ENCODE data around the gene LAPTM5. TPM values are rescaled to one million over a fixed set of nuclear protein-coding genes. Genes with fewer than 3 reads are reported as not detected.

The LAPTM5 gene
- total RNA-seq, 1 experiment from 2014 or later, result 1.5 TPM

DNA sequence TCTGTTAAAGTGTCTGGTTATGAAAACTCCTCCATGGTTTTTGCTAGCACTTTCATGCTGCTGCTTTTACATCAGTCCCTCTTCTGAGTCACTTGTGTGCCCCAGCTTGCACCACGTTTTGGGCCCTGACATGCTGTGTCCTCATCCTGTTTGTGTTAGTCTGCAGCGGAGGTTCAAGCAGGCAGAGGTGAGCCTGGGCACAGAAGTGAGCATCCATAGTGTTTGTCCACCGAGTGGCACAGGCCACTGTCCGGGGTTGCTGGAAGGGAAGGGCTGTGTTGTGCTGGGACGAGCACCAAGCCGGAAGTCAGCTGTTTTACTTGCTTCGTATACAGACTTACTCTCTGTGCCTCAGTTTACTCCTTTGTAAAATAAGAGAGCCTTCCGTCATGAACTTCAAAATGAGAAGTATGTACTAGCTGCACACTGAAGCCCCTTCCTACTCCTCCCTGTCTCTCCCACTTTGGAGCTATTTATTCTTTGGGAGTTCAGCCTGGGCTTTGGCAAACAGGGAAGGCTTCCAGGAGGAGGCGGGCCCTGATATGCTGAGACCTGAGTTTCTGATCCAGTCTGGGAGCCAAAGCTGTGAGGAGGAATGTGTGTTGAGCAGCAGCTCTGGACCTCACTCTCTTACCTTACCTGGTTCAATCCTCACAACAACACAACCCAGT lies 10.7 kb upstream of the LAPTM5 start:
- intact Hi-C loops (cut with micrococcal nuclease), result no loop called here
- H3K36me3 ChIP-seq (ENCODE audit: control insufficient read depth in 1 of 2, insufficient read depth in 2 of 2, low read length in 2 of 2), result no peaks in the 10 kb centered on the region
- H3K4me2 ChIP-seq (ENCODE audit: low read length), result no peak overlapping the region

More for the DNA sequence above, 10.7 kb upstream of the LAPTM5 start:
- TF ChIP-seq EZH2 (IDR thresholded peaks at IDR 0.05) (no peak), RAD21 (IDR thresholded peaks at IDR 0.05; ENCODE audit: low read depth) (no peak), SRF (IDR thresholded peaks at IDR 0.05; ENCODE audit: low read depth) (no peak), ZNF274 (IDR thresholded peaks at IDR 0.05; ENCODE audit: low read depth, low read length) (no peak), ELF1 (IDR thresholded peaks at IDR 0.05; ENCODE audit: borderline replicate concordance, low read depth) (no peak), TCF7L2 (IDR thresholded peaks at IDR 0.05; ENCODE audit: borderline replicate concordance, extremely low read depth, insufficient read depth, insufficient read length) (no peak), EZH2phosphoT487 (IDR thresholded peaks at IDR 0.05; ENCODE audit: borderline replicate concordance) (no peak), CEBPB (IDR thresholded peaks at IDR 0.05; ENCODE audit: low read depth) (no peak), REST (IDR thresholded peaks at IDR 0.05; ENCODE audit: low read depth) (no peak), ZFX (IDR thresholded peaks at IDR 0.05) (no peak), SIN3A (IDR thresholded peaks at IDR 0.05; ENCODE audit: low read depth) (no peak), YY1 (IDR thresholded peaks at IDR 0.05; ENCODE audit: extremely low read depth, insufficient replicate concordance, low read depth, low read length) (no peak), FOSL1 (IDR thresholded peaks at IDR 0.05; ENCODE audit: low read depth) (no peak), JUND (IDR thresholded peaks at IDR 0.05) (no peak), CBX3 (IDR thresholded peaks at IDR 0.05; ENCODE audit: low read depth) (no peak), CTCF (IDR thresholded peaks at IDR 0.05 in 2 of 3, conservative IDR thresholded peaks at IDR 0.05 in 1 of 3; ENCODE audit: borderline replicate concordance in 1 of 3, insufficient read depth in 1 of 3, low read depth in 2 of 3, low read length in 2 of 3) (no peak)
- TF ChIP-seq, protein P1, sequence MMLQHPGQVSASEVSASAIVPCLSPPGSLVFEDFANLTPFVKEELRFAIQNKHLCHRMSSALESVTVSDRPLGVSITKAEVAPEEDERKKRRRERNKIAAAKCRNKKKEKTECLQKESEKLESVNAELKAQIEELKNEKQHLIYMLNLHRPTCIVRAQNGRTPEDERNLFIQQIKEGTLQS (IDR thresholded peaks at IDR 0.05), result no peak
- no peak overlapping the region for H3K9ac ChIP-seq (ENCODE audit: low read length)
- H3K27ac ChIP-seq (ENCODE audit: low read depth, low read length), result no peak overlapping the region
- H2AFZ ChIP-seq (ENCODE audit: low read depth, low read length, poor library complexity, severe bottlenecking), result no peak overlapping the region
- no peaks in the 10 kb centered on the region for H3K9me3 ChIP-seq (ENCODE audit: control insufficient read depth in 1 of 2, insufficient read depth in 1 of 2, low read depth in 1 of 2, low read length in 2 of 2)
- no TSS peak for BruUV-seq (replicated peaks)
- ChIA-PET POLR2A (no interaction called here), RAD21 (ENCODE audit: low non-redundant PET in 1 of 2, low total read pairs in 2 of 2, uncharacterized antibody in 2 of 2, unreplicated experiment in 2 of 2) (no interaction called here), CTCF (interaction anchor here (1.0 kb wide), 1 partner anchor 12 kb away, joined by 4 read pairs; no protein-coding TSS in a partner anchor)
- H4K20me1 ChIP-seq (ENCODE audit: insufficient read depth), result no peaks in the 10 kb centered on the region
- no peak for ATAC-seq
- no peaks in the 10 kb centered on the region for H3K9me2 ChIP-seq (ENCODE audit: insufficient read depth)
- H3K79me2 ChIP-seq (ENCODE audit: insufficient read depth, low read length), result no peaks in the 10 kb centered on the region
- no peak overlapping the region for H3K4me3 ChIP-seq (replicated peaks in 1 of 2; ENCODE audit: low read depth in 1 of 2, low read length in 2 of 2)
- H3K27me3 ChIP-seq (ENCODE audit: insufficient read depth, low read length), result no peaks in the 10 kb centered on the region
- DNase-seq (ENCODE audit: low read depth, low spot score), result no peak
- H3K4me1 ChIP-seq (ENCODE audit: control insufficient read depth in 1 of 2, insufficient read depth in 2 of 2, low read length in 2 of 2), result no peaks in the 10 kb centered on the region

Data from HCT116 (cell line).